ENCODE measurements around the gene FGF12.

Gene FGF12

GRCh38 chr3:192434186-192434585 is 293.2 kb downstream of the FGF12 start:
- no peak for DNase-seq (ENCODE audit: extremely low read depth, low read depth)
- no peak overlapping the region for H3K4me3 ChIP-seq (replicated peaks; ENCODE audit: low read depth, low read length)
- TF ChIP-seq CTCF (IDR thresholded peaks at IDR 0.05; ENCODE audit: low read depth, low read length, missing control alignments) = no peak

DNA sequence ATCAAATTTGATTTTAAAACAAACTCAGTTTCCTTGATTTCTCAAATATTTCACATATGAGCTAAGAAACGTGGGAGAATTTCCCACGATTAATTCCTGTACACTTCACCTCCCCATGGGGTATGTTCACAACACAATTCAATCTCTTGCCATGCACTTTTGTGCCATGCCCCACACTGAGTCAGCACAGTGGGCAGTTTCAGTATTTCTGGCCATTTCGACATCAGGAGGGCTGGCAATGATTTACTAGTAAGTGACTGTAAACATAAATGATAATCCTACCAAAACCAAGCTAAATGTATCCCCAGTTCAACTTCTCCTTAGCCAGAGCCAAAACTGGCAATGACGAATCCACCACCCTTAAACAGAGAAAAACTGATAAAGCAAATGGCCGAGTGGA is 293.6 kb downstream of the FGF12 start:
- no peak for DNase-seq (ENCODE audit: extremely low read depth, low read depth)
- no peak overlapping the region for H3K4me3 ChIP-seq (replicated peaks; ENCODE audit: low read depth, low read length)
- no peak for TF ChIP-seq CTCF (IDR thresholded peaks at IDR 0.05; ENCODE audit: low read depth, low read length, missing control alignments)

GRCh38 chr3:192422997-192423342 is 304.4 kb downstream of the FGF12 start:
- no peak overlapping the region for H3K4me3 ChIP-seq (replicated peaks; ENCODE audit: low read depth, low read length)
- DNase-seq (ENCODE audit: extremely low read depth, low read depth) = no peak
- TF ChIP-seq CTCF (IDR thresholded peaks at IDR 0.05; ENCODE audit: low read depth, low read length, missing control alignments) = no peak

DNA sequence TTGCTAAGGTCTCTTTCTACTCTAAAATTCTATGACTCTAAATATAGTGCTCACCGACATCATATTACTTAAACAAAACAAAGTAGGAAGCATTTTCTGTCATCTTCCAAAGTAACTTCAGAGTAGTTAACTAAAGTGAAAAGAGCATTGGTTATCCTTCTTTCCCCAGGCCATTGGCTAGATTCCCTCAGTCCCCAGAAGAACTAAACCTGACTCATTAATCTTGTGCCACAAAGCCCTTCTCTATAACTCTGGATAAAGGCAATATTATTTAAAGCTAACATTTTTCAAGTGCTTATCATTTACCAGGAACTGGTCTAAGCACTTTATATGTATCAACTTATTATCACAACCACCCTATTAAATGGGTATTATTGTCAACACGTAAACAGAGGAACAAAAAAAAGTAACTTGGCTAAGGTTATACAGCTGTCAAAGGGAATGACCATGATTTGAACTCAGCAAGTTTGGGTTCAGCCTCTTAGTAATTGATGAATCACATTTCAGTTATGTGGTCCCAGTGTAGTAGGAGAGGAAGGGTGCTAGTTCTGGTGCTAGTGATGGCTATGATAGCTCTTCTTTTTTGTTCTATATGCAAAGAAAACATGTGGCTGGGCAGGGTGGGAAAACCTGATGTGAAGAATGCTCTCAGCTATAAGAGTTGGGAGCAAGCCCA is 304.9 kb downstream of the FGF12 start:
- no peak for DNase-seq (ENCODE audit: extremely low read depth, low read depth)
- no peak for TF ChIP-seq CTCF (IDR thresholded peaks at IDR 0.05; ENCODE audit: low read depth, low read length, missing control alignments)
- no peak overlapping the region for H3K4me3 ChIP-seq (replicated peaks; ENCODE audit: low read depth, low read length)

GRCh38 chr3:192419312-192419711 is 308.0 kb downstream of the FGF12 start:
- no peak for TF ChIP-seq CTCF (IDR thresholded peaks at IDR 0.05; ENCODE audit: low read depth, low read length, missing control alignments)
- no peak for DNase-seq (ENCODE audit: extremely low read depth, low read depth)
- no peak overlapping the region for H3K4me3 ChIP-seq (replicated peaks; ENCODE audit: low read depth, low read length)

- no peak overlapping the region for H3K4me3 ChIP-seq (replicated peaks; ENCODE audit: low read depth, low read length)
- DNase-seq (ENCODE audit: extremely low read depth, low read depth) = no peak
- TF ChIP-seq CTCF (IDR thresholded peaks at IDR 0.05; ENCODE audit: low read depth, low read length, missing control alignments) = no peak
Observed at GRCh38 chr3:192417559-192418055, 309.7 kb downstream of the FGF12 start.

- no peak for DNase-seq (ENCODE audit: extremely low read depth, low read depth)
- no peak for TF ChIP-seq CTCF (IDR thresholded peaks at IDR 0.05; ENCODE audit: low read depth, low read length, missing control alignments)
- no peak overlapping the region for H3K4me3 ChIP-seq (replicated peaks; ENCODE audit: low read depth, low read length)
Observed at GRCh38 chr3:192417017-192417416, 310.3 kb downstream of the FGF12 start.
